Mesothelial cell of epicardium (in vitro differentiated cells): Measurements from ENCODE around the gene MX2. TPM values are rescaled to one million over a fixed set of nuclear protein-coding genes. Genes with fewer than 3 reads are reported as not detected.

Experiments
- DNase-seq, 2 experiments: peaks; one replicate each; pipeline ENCODE4 v3.0.0; 2021; ENCODE audit warnings: low spot score in 2 of 2; ENCODE audit not compliant: unreplicated experiment in 2 of 2
- H3K27ac Mint-ChIP-seq: 2 replicates; pipeline ENCODE4 v1.8.0; 2021; ENCODE audit warnings: mixed read lengths
- H3K27me3 Mint-ChIP-seq: 2 replicates; pipeline ENCODE4 v1.8.0; 2021; ENCODE audit warnings: low read depth, mixed read lengths
- H3K36me3 Mint-ChIP-seq: 2 replicates; pipeline ENCODE4 v1.8.0; 2021; ENCODE audit warnings: mixed read lengths
- H3K4me1 Mint-ChIP-seq: 2 replicates; pipeline ENCODE4 v1.8.0; 2021; ENCODE audit warnings: mixed read lengths
- H3K4me3 Mint-ChIP-seq: 2 replicates; pipeline ENCODE4 v1.8.0; 2021; ENCODE audit warnings: mild to moderate bottlenecking, moderate library complexity, mixed read lengths
- H3K9me3 Mint-ChIP-seq: 2 replicates; pipeline ENCODE4 v1.8.0; 2021; ENCODE audit warnings: mixed read lengths
- total RNA-seq: library from RNA; stranded (reverse); gene quantifications from 3 replicates; pipeline ENCODE4 v1.2.1, GENCODE V29; 2021
- TF ChIP-seq, protein P1 (sequence below): fragments of 200-600 bp; sonication (generic); IDR thresholded peaks from one replicate; pipeline ENCODE4 v1.5.0; 2021; ENCODE audit warnings: antibody characterized with exemption; ENCODE audit not compliant: unreplicated experiment

The MX2 gene
- total RNA-seq, 1 donor from 2014 or later, result 3.2 TPM

DNA sequence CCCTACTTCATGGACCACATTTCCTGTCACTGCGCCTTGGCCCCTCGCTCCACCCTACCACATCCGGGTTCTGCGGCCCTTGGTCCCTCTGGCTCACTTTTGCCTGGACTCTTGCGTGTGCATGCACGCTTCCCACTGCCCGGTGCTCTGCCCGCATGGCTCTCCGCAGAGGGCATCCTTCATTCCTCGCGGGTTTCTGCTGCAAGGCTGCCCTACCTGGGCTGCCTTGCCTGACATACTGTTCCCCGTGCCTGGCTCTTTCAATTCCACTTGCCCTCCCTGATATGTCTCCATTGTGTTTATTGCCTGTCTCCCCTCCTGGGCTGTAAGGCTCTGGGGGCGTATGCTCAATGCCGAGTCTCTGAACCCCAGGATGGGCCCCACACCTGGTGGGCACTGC is 26.4 kb downstream of the MX2 start:
- Mint-ChIP-seq H3K27me3 (peaks cover 9% of the 10 kb centered on the region), H3K27ac (no peak overlapping the region), H3K4me3 (no peak overlapping the region), H3K4me1 (no peaks in the 10 kb centered on the region), H3K9me3 (peaks cover 4% of the 10 kb centered on the region), H3K36me3 (peaks cover 2% of the 10 kb centered on the region)
- DNase-seq, result no peak
- TF ChIP-seq, protein P1, sequence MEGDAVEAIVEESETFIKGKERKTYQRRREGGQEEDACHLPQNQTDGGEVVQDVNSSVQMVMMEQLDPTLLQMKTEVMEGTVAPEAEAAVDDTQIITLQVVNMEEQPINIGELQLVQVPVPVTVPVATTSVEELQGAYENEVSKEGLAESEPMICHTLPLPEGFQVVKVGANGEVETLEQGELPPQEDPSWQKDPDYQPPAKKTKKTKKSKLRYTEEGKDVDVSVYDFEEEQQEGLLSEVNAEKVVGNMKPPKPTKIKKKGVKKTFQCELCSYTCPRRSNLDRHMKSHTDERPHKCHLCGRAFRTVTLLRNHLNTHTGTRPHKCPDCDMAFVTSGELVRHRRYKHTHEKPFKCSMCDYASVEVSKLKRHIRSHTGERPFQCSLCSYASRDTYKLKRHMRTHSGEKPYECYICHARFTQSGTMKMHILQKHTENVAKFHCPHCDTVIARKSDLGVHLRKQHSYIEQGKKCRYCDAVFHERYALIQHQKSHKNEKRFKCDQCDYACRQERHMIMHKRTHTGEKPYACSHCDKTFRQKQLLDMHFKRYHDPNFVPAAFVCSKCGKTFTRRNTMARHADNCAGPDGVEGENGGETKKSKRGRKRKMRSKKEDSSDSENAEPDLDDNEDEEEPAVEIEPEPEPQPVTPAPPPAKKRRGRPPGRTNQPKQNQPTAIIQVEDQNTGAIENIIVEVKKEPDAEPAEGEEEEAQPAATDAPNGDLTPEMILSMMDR, result no peak

- Mint-ChIP-seq H3K27ac (no peak overlapping the region), H3K36me3 (peaks cover 2% of the 10 kb centered on the region), H3K4me1 (no peaks in the 10 kb centered on the region), H3K27me3 (peaks cover 17% of the 10 kb centered on the region), H3K9me3 (peaks cover 4% of the 10 kb centered on the region), H3K4me3 (no peak overlapping the region)
- TF ChIP-seq, protein P1, result no peak
- DNase-seq, result no peak
These were observed 28.3 kb downstream of the MX2 start for GRCh38 chr21:41390043-41390639.

- no peaks in the 10 kb centered on the region for H3K9me3 Mint-ChIP-seq
- H3K36me3 Mint-ChIP-seq, result peaks cover 2% of the 10 kb centered on the region
- TF ChIP-seq, protein P1, result no peak
- peaks cover 9% of the 10 kb centered on the region for H3K27me3 Mint-ChIP-seq
- DNase-seq, result no peak
- H3K4me1 Mint-ChIP-seq, result no peaks in the 10 kb centered on the region
- no peak overlapping the region for H3K27ac Mint-ChIP-seq
- H3K4me3 Mint-ChIP-seq, result no peak overlapping the region
These were observed 32.1 kb downstream of the MX2 start for GRCh38 chr21:41393876-41394465.

- H3K27me3 Mint-ChIP-seq, result peaks cover 25% of the 10 kb centered on the region
- H3K36me3 Mint-ChIP-seq, result no peaks in the 10 kb centered on the region
- H3K27ac Mint-ChIP-seq, result no peak overlapping the region
- H3K4me3 Mint-ChIP-seq, result no peak overlapping the region
- H3K9me3 Mint-ChIP-seq, result no peaks in the 10 kb centered on the region
- H3K4me1 Mint-ChIP-seq, result no peaks in the 10 kb centered on the region
- TF ChIP-seq, protein P1, result no peak
- DNase-seq, result no peak
These were observed 34.8 kb downstream of the MX2 start for GRCh38 chr21:41396558-41397075.

GRCh38 chr21:41397471-41397891 is 35.7 kb downstream of the MX2 start:
- TF ChIP-seq, protein P1, result no peak
- Mint-ChIP-seq H3K9me3 (no peaks in the 10 kb centered on the region), H3K36me3 (no peaks in the 10 kb centered on the region), H3K4me1 (no peaks in the 10 kb centered on the region), H3K27me3 (peaks cover 25% of the 10 kb centered on the region), H3K27ac (no peak overlapping the region), H3K4me3 (no peak overlapping the region)
- no peak for DNase-seq
